Heart right ventricle (tissue), 16 donors: ENCODE measurements around the gene HK1. TPM values are rescaled to one million over a fixed set of nuclear protein-coding genes. Genes with fewer than 3 reads are reported as not detected.

Experiments
- ATAC-seq, 8 donors: fragments of 200-7000 bp; cut with Tn5 transposase; one replicate each; pipeline ENCODE4 v1.9.1; 2020; ENCODE audit warnings: mild to moderate bottlenecking in 8 of 8, moderate library complexity in 8 of 8, moderate number of reproducible peaks in 1 of 8
- DNase-seq, 2 donors: peaks; one replicate each; pipeline ENCODE4 v3.0.0-alpha.2; 2020
- H3K27ac ChIP-seq, 10 donors: fragments of 200-600 bp; sonication (generic) in 2 of 10; one replicate each; pipeline versions ENCODE4 v1.5.0 to v1.8.0; 2020 to 2022; ENCODE audit warnings: mild to moderate bottlenecking in 3 of 10
- H3K27me3 ChIP-seq, 7 donors: fragments of 200-600 bp; one replicate each; pipeline ENCODE4 v1.8.0; 2021 to 2022; ENCODE audit warnings: mild to moderate bottlenecking in 2 of 7
- H3K36me3 ChIP-seq, 9 donors: fragments of 200-600 bp; sonication (generic) in 1 of 9; one replicate each; pipeline versions ENCODE4 v1.5.0 to v1.8.0; 2020 to 2022; ENCODE audit warnings: mild to moderate bottlenecking in 2 of 9
- H3K4me1 ChIP-seq, 9 donors: fragments of 200-600 bp; sonication (generic) in 1 of 9; one replicate each; pipeline versions ENCODE4 v1.5.0 to v1.8.0; 2020 to 2022; ENCODE audit warnings: mild to moderate bottlenecking in 4 of 9
- H3K4me3 ChIP-seq, 10 donors: fragments of 200-600 bp; sonication (generic) in 2 of 10; one replicate each; pipeline versions ENCODE4 v1.5.0 to v1.8.0; 2020 to 2022; ENCODE audit warnings: mild to moderate bottlenecking in 7 of 10, moderate library complexity in 2 of 10
- H3K9me3 ChIP-seq, 11 donors: fragments of 200-600 bp in 10 of 11; sonication (generic) in 2 of 11; one replicate each; pipeline versions ENCODE4 v1.5.0 to v1.8.0; 2013 to 2022; ENCODE audit warnings: mild to moderate bottlenecking in 2 of 11, control low read depth in 1 of 11, moderate library complexity in 1 of 11
- CTCF ChIP-seq, 9 donors: fragments of 200-600 bp; sonication (generic) in 2 of 9; IDR thresholded peaks; one replicate each; pipeline versions ENCODE4 v1.5.0 to v1.8.0; 2021 to 2022; ENCODE audit warnings: antibody characterized with exemption in 9 of 9, mild to moderate bottlenecking in 5 of 9, moderate library complexity in 1 of 9
- WGBS, 2 donors: extraction: QIAGEN DNeasy Blood & Tissue Kit; methylation state at CpG; one replicate each; pipeline ENCODE4 v1.1.7; 2013; ENCODE audit warnings: inconsistent platforms in 1 of 2; 5-methylcytosine and 5-hydroxymethylcytosine counted together
- intact Hi-C, 10 donors: fragments of 100-400 bp; cut with DNase I; formaldehyde crosslinking; loops; one replicate each; pipeline versions ENCODE4 v1.11.1 to v1.14.2; 2022
- polyA plus RNA-seq, 2 donors: library from polyadenylated mRNA; stranded (reverse); fragments of 200-250 nt; gene quantifications; one replicate each; pipeline ENCODE4 v1.2.3, GENCODE V29; 2013
- total RNA-seq, 10 donors: library from RNA; stranded (reverse); fragmentation: NEBNext Ultra II Directional in 3 of 10; extraction: Animal tissue kit (Norgen Biotek cat#: 25700) in 3 of 10; gene quantifications; one replicate each; pipeline versions ENCODE4 v1.2.1 to v1.2.4, GENCODE V29; 2021 to 2023
- donor health status: Arrhythmogenic right ventricular cardiomyopathy.
- donor health status: ischemic (EF 13 %, LVEDD 7.1; RV severe dilation, severe dysfunction).
- donor health status: healthy with polysubstance abuse.
- donor health status: DM: no; HTN: yes; CAD: no.
- donor health status: DM: no; HTN: no; CAD: no.
- donor health status: ischemic (EF 25% LVEDD 6.9; RV normal size, moderate dysfunction).
- donor health status: ischemic (EF 25% LVEDD 5.7; RV mildly dilated, moderate dysfunction).
- donor health status: healthy.
- donor health status: DM: yes; HTN: yes; CAD: no.
- donor health status: Ischemic cardiomyopathy.
- donor health status: ischemic (EF 35%, LVEDD 5.7; RV mildly dilated, moderate dysfunction).
- donor health status: nonischemic (EF 11% LVEDD 7.7; RV severe dilation, severe dysfunction).
- donor health status: DM: yes; HTN: yes; CAD: no.
- donor health status: PGD.
- donor health status: ischemic (EF 29% LVEDD 5.4; RV normal size, mild dysfunction).
- donor health status: nonischemic (EF 23%, LVEDD 6.1; RV moderate dilation, normal function).

Gene HK1
- total and polyA plus RNA-seq, 12 donors: 51.9 to 322 (median 233) TPM

GRCh38 chr10:69407621-69408301, 129.5 kb downstream of the HK1 start:
- H3K4me3 ChIP-seq: peak overlapping the region in 8 of 10 donors; percentile 5 to 61 (median 49)
- peaks cover 0 to 28% (median 0%) of the 10 kb centered on the region in 9 donors for H3K36me3 ChIP-seq
- peaks cover 20 to 67% (median 57%) of the 10 kb centered on the region in 9 donors for H3K4me1 ChIP-seq
- H3K9me3 ChIP-seq: no peaks in the 10 kb centered on the region
- intact Hi-C loops: loop anchor here in 4 of 10 donors (5.0 to 10.0 kb wide), 4 partner anchors 90 to 420 kb away; partner anchors contain the start of genes FAM241B (in 1 of the 4) and KIFBP (in 1 of the 4)
- 58 to 62% methylated on average over 14 of the region's 14 CpGs for WGBS, 2 donors
- peak overlapping the region in 9 of 10 donors; percentile 70 to 90 (median 80) for H3K27ac ChIP-seq
- TF ChIP-seq CTCF (IDR thresholded peaks at IDR 0.05): peak in 5 of 9 donors; percentile 19 to 46 (median 36)
- ATAC-seq (peak in 3 of 8 donors; percentile 5 to 32 (median 25)), DNase-seq (no peak)
- no peaks in the 10 kb centered on the region for H3K27me3 ChIP-seq

GRCh38 chr10:69408318-69409175, 130.3 kb downstream of the HK1 start:
- WGBS, 2 donors: 3 to 4% methylated on average over 45 to 63 of the region's 64 CpGs
- ATAC-seq (peak; percentile 83 to 92 (median 90)), DNase-seq (peak; percentile 96)
- no peaks in the 10 kb centered on the region for H3K9me3 ChIP-seq
- TF ChIP-seq CTCF (IDR thresholded peaks at IDR 0.05): peak; percentile 74 to 98 (median 89)
- peak overlapping the region in 9 of 10 donors; percentile 31 to 61 (median 48) for H3K4me3 ChIP-seq
- H3K4me1 ChIP-seq: peaks cover 20 to 63% (median 57%) of the 10 kb centered on the region in 9 donors
- intact Hi-C loops: loop anchor here in 4 of 10 donors (5.0 to 10.0 kb wide), 4 partner anchors 91 to 421 kb away; partner anchors contain the start of genes FAM241B (in 1 of the 4) and KIFBP (in 1 of the 4)
- H3K36me3 ChIP-seq: peaks cover 0 to 20% (median 0%) of the 10 kb centered on the region in 9 donors
- peak overlapping the region; percentile 79 to 94 (median 85) for H3K27ac ChIP-seq
- no peaks in the 10 kb centered on the region for H3K27me3 ChIP-seq

GRCh38 chr10:69409176-69409495, 130.8 kb downstream of the HK1 start:
- Histone ChIP-seq H3K27me3 (no peaks in the 10 kb centered on the region), H3K4me1 (peaks cover 20 to 57% (median 51%) of the 10 kb centered on the region in 9 donors), H3K9me3 (no peaks in the 10 kb centered on the region), H3K36me3 (peaks cover 0 to 16% (median 0%) of the 10 kb centered on the region in 9 donors), H3K27ac (peak overlapping the region; percentile 79 to 94 (median 85)), H3K4me3 (peak overlapping the region in 9 of 10 donors; percentile 31 to 61 (median 48))
- DNase-seq (no peak), ATAC-seq (no peak)
- no peak for TF ChIP-seq CTCF (IDR thresholded peaks at IDR 0.05)
- intact Hi-C loops: loop anchor here in 4 of 10 donors (5.0 to 10.0 kb wide), 4 partner anchors 92 to 422 kb away; partner anchors contain the start of genes FAM241B (in 1 of the 4) and KIFBP (in 1 of the 4)
- WGBS, 2 donors: 4 to 12% methylated on average over 7 of the region's 7 CpGs

- TF ChIP-seq CTCF (IDR thresholded peaks at IDR 0.05): no peak
- no peaks in the 10 kb centered on the region for H3K9me3 ChIP-seq
- intact Hi-C loops: loop anchor here in 4 of 10 donors (5.0 to 10.0 kb wide), 6 partner anchors 93 to 423 kb away; partner anchors contain the start of genes FAM241B (in 1 of the 4) and KIFBP (in 1 of the 4)
- H3K4me1 ChIP-seq: peaks cover 20 to 52% (median 43%) of the 10 kb centered on the region in 9 donors
- no peaks in the 10 kb centered on the region for H3K27me3 ChIP-seq
- 50 to 53% methylated on average over 6 of the region's 6 CpGs for WGBS, 2 donors
- H3K36me3 ChIP-seq: peaks cover 0 to 8% (median 0%) of the 10 kb centered on the region in 9 donors
- H3K27ac ChIP-seq: peak overlapping the region in 5 of 10 donors; percentile 11 to 94 (median 86)
- DNase-seq: peak in 1 of 2 donors; percentile 71
- ATAC-seq: peak in 3 of 8 donors; percentile 5 to 40 (median 20)
- no peak overlapping the region for H3K4me3 ChIP-seq
Measured at GRCh38 chr10:69409968-69410367, 131.7 kb downstream of the HK1 start.
